Left ventricle myocardium inferior (tissue), 1 donor: Measurements from ENCODE around the gene NME1. TPM values are rescaled to one million over a fixed set of nuclear protein-coding genes. Genes with fewer than 3 reads are reported as not detected.
"Not testable (repeated sequence)": the region's sequence is repeated elsewhere in the genome, so short reads cannot be mapped to it uniquely, and the experiment has no call there.

Source experiments
- DNase-seq: peaks from one replicate; pipeline ENCODE4 v3.0.0-alpha.2; 2020
- H3K27ac ChIP-seq: fragments of 200-600 bp; replicated peaks from 2 replicates; pipeline ENCODE4 v1.8.0; 2021
- H3K27me3 ChIP-seq: fragments of 200-600 bp; 2 replicates; pipeline ENCODE4 v1.8.0; 2021; ENCODE audit warnings: low read depth
- H3K36me3 ChIP-seq: fragments of 200-600 bp; 2 replicates; pipeline ENCODE4 v1.8.0; 2021
- H3K4me1 ChIP-seq: fragments of 200-600 bp; 2 replicates; pipeline ENCODE4 v1.8.0; 2021
- H3K4me3 ChIP-seq: fragments of 200-600 bp; 2 replicates; pipeline ENCODE4 v1.8.0; 2021; ENCODE audit warnings: mild to moderate bottlenecking, moderate library complexity
- H3K9me3 ChIP-seq: fragments of 200-600 bp; replicated peaks from 2 replicates; pipeline ENCODE4 v1.8.0; 2021
- intact Hi-C: fragments of 100-400 bp; cut with micrococcal nuclease; formaldehyde crosslinking; loops from one replicate; pipeline ENCODE4 v1.11.0; 2022
- total RNA-seq: library from RNA; stranded (reverse); fragmentation: NEBNext Ultra II Directional; extraction: Animal tissue kit (Norgen Biotek cat#: 25700); gene quantifications from one replicate; pipeline ENCODE4 v1.2.1, GENCODE V29; 2021
- TF ChIP-seq, protein P1 (sequence below): fragments of 200-600 bp; IDR thresholded peaks from 2 replicates; pipeline ENCODE4 v1.8.0; 2021; ENCODE audit warnings: antibody characterized with exemption, mild to moderate bottlenecking, borderline replicate concordance
- donor health status: DM: no; HTN: yes; CAD: no; lungs with severe emphysema.

The NME1 gene
- total RNA-seq, 1 donor from 2014 or later: 18.9 TPM

- H3K27me3 ChIP-seq: no peaks in the 10 kb centered on the region
- H3K27ac ChIP-seq: peak overlapping the region; percentile 100
- intact Hi-C loops: no loop called here
- TF ChIP-seq, protein P1, sequence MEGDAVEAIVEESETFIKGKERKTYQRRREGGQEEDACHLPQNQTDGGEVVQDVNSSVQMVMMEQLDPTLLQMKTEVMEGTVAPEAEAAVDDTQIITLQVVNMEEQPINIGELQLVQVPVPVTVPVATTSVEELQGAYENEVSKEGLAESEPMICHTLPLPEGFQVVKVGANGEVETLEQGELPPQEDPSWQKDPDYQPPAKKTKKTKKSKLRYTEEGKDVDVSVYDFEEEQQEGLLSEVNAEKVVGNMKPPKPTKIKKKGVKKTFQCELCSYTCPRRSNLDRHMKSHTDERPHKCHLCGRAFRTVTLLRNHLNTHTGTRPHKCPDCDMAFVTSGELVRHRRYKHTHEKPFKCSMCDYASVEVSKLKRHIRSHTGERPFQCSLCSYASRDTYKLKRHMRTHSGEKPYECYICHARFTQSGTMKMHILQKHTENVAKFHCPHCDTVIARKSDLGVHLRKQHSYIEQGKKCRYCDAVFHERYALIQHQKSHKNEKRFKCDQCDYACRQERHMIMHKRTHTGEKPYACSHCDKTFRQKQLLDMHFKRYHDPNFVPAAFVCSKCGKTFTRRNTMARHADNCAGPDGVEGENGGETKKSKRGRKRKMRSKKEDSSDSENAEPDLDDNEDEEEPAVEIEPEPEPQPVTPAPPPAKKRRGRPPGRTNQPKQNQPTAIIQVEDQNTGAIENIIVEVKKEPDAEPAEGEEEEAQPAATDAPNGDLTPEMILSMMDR: peak; percentile 41
- peak overlapping the region; percentile 96 for H3K4me3 ChIP-seq
- no peaks in the 10 kb centered on the region for H3K9me3 ChIP-seq
- H3K4me1 ChIP-seq: peaks cover 62% of the 10 kb centered on the region
- H3K36me3 ChIP-seq: no peaks in the 10 kb centered on the region
- peak; percentile 41 for DNase-seq
These were observed 33.7 kb upstream of the NME1 start for GRCh38 chr17:51119415-51120356.

GRCh38 chr17:51120357-51120738 lies 33.0 kb upstream of the NME1 start:
- no peaks in the 10 kb centered on the region for H3K27me3 ChIP-seq
- DNase-seq: no peak

DNA sequence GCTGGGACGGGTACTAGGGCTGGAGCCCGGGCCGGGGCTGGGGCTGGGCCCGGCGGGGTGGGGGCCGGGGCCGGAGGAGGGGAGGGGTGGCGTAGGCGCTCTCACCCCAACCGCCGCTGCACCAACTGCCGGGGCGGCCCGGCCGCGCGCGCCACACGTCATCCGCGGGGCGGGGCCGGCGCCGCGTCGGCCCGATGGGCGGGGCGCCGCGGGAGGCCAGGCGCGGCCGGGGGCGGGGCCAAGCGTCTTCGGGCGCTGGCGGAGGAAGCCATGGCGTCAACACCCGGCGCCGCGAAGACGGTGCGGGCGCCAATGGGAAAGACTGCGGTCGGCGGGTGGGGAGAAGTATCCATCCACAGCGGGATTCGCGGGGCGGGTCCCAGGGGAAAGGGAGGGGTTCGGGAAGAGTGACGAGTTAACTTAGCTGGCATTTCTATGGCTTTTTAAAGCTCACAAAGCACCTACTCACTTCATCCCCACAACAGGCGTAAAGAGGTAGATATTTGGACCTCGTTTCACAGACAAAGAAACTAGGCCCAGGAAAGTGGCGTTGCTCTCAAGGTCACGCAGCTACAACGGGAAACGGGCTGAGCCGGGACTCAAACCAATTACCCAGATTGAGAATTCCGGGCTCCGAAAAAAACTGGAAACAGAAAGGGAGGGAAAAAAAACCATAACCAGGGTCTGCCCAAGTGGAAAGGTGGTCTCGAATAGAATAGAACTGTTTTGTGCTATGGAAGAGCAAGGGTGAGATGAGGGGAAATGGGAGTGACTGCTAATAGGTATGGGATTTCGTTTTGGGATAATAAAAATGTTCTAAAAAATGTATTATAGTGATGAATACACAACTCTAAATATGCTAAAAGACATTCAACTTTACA lies 32.4 kb upstream of the NME1 start, which contains the start of gene SPAG9:
TSS of gene SPAG9 (minus strand) at position 130 of the 881 bp plus-strand sequence. CDS start 212 bp downstream, outside the sequence.
- TF ChIP-seq, protein P1: no peak
- DNase-seq: peak; percentile 97
- intact Hi-C loops: no loop called here
- no peaks in the 10 kb centered on the region for H3K36me3 ChIP-seq
- H3K27ac ChIP-seq: peak within 1 kb of the TSS; percentile 100
- no peaks in the 10 kb centered on the region for H3K27me3 ChIP-seq
- no peaks in the 10 kb centered on the region for H3K9me3 ChIP-seq
- peaks cover 62% of the 10 kb centered on the region for H3K4me1 ChIP-seq
- H3K4me3 ChIP-seq: peak within 1 kb of the TSS; percentile 96

More at GRCh38 chr17:51120357-51120738, 33.0 kb upstream of the NME1 start:
- Histone ChIP-seq H3K4me3 (peak overlapping the region; percentile 96), H3K27ac (peak overlapping the region; percentile 100), H3K4me1 (peaks cover 61% of the 10 kb centered on the region), H3K36me3 (no peaks in the 10 kb centered on the region), H3K9me3 (no peaks in the 10 kb centered on the region)
- TF ChIP-seq, protein P1: no peak
- intact Hi-C loops: no loop called here

DNA sequence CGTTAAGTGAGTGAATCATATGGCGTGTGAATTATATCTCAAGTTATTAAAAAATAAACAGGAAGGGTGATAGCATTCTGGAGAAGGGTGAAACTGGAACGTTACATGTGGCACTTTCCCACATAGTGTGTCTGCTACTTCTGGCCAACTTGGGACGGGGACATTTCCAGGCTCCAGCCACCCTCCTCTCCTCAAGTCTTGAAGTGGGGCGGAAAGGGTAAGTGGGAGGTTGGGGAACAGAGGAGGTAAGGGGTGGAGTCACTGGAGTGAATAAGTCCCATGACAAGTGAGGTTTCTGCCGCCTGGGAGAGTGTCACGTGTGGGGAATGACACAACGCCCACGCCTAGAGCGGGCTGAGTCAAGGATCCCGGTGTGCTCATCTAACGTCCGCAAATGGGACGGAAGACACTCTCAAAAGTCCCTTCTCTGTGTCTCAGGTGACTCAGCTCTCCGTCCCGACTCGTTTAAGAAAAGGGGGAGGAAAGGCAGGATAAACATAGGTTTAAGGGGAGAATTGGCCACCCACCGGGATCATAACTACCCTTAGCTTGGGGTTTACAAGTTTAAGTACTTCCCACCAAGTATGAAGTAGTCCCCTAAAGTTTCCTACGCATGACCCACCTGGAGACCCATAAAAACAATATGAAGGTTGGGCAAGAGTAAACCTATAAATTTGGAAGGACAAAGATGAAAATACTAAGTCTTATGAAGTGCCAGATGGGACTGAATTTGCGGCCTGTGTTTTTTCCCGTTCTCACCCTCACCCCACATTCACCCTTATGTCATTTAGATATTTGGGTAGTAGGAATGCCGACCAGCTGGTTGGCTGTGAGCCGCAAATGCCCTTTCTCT lies 31.5 kb upstream of the NME1 start:
- Histone ChIP-seq H3K4me1 (peaks cover 58% of the 10 kb centered on the region), H3K27me3 (no peaks in the 10 kb centered on the region), H3K36me3 (no peaks in the 10 kb centered on the region), H3K9me3 (no peaks in the 10 kb centered on the region), H3K4me3 (peak overlapping the region; percentile 96), H3K27ac (peak overlapping the region; percentile 100)
- DNase-seq: peak; percentile 85
- intact Hi-C loops: no loop called here
- TF ChIP-seq, protein P1: no peak

- Histone ChIP-seq H3K27ac (peak overlapping the region; percentile 100), H3K4me1 (peaks cover 51% of the 10 kb centered on the region)
- H3K4me3 ChIP-seq, H3K27me3 ChIP-seq, H3K9me3 ChIP-seq, H3K36me3 ChIP-seq, intact Hi-C loops, DNase-seq: not testable (repeated sequence)
These were observed 30.8 kb upstream of the NME1 start for GRCh38 chr17:51122473-51123115.
